CD4-positive, alpha-beta T cell treated with Interleukin-15 for 1 hour (primary cell): Measurements from ENCODE around the gene IFT122.
"Not testable (repeated sequence)": the region's sequence is repeated elsewhere in the genome, so short reads cannot be mapped to it uniquely, and the experiment has no call there.

Experiments
- DNase-seq: peaks from one replicate; pipeline ENCODE4 v3.0.0-alpha.2; 2020

The IFT122 gene

GRCh38 chr3:129474984-129475804, 35.2 kb downstream of the IFT122 start:
- no peak for DNase-seq

- DNase-seq = no peak
Measured at GRCh38 chr3:129475863-129476262, 35.8 kb downstream of the IFT122 start.

GRCh38 chr3:129476586-129476985, 36.6 kb downstream of the IFT122 start:
- DNase-seq = no peak

GRCh38 chr3:129481225-129481765, 41.3 kb downstream of the IFT122 start:
- not testable (repeated sequence) for DNase-seq

GRCh38 chr3:129481766-129482332, 41.8 kb downstream of the IFT122 start:
- peak; percentile 69 for DNase-seq

GRCh38 chr3:129482721-129483120, 42.7 kb downstream of the IFT122 start:
- DNase-seq = no peak

GRCh38 chr3:129483870-129484269, 43.8 kb downstream of the IFT122 start:
- DNase-seq = no peak

GRCh38 chr3:129485146-129485545, 45.1 kb downstream of the IFT122 start:
- DNase-seq = not testable (repeated sequence)

GRCh38 chr3:129485721-129486663, 46.0 kb downstream of the IFT122 start:
- DNase-seq = peak; percentile 25

GRCh38 chr3:129486664-129487035, 46.6 kb downstream of the IFT122 start:
- no peak for DNase-seq

GRCh38 chr3:129487183-129487867, 47.3 kb downstream of the IFT122 start:
- DNase-seq = no peak

GRCh38 chr3:129487868-129488335, 47.9 kb downstream of the IFT122 start:
- DNase-seq = not testable (repeated sequence)

GRCh38 chr3:129489258-129489657, 49.2 kb downstream of the IFT122 start:
- not testable (repeated sequence) for DNase-seq

GRCh38 chr3:129490273-129490675, 50.2 kb downstream of the IFT122 start:
- peak; percentile 82 for DNase-seq

GRCh38 chr3:129491077-129491476, 51.1 kb downstream of the IFT122 start:
- DNase-seq = not testable (repeated sequence)

GRCh38 chr3:129491794-129492193, 51.8 kb downstream of the IFT122 start:
- DNase-seq = peak; percentile 25

- no peak for DNase-seq
Measured at GRCh38 chr3:129492691-129493090, 52.7 kb downstream of the IFT122 start.

GRCh38 chr3:129493206-129493605, 53.2 kb downstream of the IFT122 start:
- DNase-seq = no peak

- DNase-seq = not testable (repeated sequence)
Measured at GRCh38 chr3:129494499-129494898, 54.5 kb downstream of the IFT122 start.

- not testable (repeated sequence) for DNase-seq
Measured at GRCh38 chr3:129495006-129495639, 55.1 kb downstream of the IFT122 start.

- not testable (repeated sequence) for DNase-seq
Measured at GRCh38 chr3:129497876-129498275, 57.9 kb downstream of the IFT122 start.
